Measurements from ENCODE around the gene IMPA2.

DNA sequence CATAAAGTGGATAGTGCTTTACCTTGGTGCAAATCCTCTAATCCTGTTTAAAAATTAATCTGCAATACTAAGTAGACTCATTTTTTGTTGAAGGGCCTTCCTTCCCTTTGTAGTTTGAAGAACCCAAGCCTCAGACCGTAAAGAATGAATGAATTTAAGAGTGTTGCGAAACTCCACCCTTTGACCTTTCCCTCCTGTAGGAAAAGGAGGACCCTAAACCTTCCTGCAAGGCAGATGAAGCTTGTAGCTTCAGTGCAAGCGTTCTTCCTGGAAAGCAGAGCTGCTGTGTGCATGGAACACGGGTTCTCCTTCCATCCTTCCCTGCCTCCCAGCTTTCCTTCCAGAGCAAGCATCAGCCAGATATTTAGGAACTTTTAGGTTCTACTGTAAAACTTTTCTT is 1.7 kb downstream of the IMPA2 start:
- no peak for TF ChIP-seq ZEB2 (tag by site-specific recombination; IDR thresholded peaks at IDR 0.05)
- TF ChIP-seq, protein P1, sequence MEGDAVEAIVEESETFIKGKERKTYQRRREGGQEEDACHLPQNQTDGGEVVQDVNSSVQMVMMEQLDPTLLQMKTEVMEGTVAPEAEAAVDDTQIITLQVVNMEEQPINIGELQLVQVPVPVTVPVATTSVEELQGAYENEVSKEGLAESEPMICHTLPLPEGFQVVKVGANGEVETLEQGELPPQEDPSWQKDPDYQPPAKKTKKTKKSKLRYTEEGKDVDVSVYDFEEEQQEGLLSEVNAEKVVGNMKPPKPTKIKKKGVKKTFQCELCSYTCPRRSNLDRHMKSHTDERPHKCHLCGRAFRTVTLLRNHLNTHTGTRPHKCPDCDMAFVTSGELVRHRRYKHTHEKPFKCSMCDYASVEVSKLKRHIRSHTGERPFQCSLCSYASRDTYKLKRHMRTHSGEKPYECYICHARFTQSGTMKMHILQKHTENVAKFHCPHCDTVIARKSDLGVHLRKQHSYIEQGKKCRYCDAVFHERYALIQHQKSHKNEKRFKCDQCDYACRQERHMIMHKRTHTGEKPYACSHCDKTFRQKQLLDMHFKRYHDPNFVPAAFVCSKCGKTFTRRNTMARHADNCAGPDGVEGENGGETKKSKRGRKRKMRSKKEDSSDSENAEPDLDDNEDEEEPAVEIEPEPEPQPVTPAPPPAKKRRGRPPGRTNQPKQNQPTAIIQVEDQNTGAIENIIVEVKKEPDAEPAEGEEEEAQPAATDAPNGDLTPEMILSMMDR (tag by site-specific recombination; IDR thresholded peaks at IDR 0.05), result no peak
- TF ChIP-seq, protein P2, sequence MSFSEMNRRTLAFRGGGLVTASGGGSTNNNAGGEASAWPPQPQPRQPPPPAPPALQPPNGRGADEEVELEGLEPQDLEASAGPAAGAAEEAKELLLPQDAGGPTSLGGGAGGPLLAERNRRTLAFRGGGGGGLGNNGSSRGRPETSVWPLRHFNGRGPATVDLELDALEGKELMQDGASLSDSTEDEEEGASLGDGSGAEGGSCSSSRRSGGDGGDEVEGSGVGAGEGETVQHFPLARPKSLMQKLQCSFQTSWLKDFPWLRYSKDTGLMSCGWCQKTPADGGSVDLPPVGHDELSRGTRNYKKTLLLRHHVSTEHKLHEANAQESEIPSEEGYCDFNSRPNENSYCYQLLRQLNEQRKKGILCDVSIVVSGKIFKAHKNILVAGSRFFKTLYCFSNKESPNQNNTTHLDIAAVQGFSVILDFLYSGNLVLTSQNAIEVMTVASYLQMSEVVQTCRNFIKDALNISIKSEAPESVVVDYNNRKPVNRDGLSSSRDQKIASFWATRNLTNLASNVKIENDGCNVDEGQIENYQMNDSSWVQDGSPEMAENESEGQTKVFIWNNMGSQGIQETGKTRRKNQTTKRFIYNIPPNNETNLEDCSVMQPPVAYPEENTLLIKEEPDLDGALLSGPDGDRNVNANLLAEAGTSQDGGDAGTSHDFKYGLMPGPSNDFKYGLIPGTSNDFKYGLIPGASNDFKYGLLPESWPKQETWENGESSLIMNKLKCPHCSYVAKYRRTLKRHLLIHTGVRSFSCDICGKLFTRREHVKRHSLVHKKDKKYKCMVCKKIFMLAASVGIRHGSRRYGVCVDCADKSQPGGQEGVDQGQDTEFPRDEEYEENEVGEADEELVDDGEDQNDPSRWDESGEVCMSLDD (tag by site-specific recombination; IDR thresholded peaks at IDR 0.05), result no peak
- no peak for TF ChIP-seq ZNF146 (tag by site-specific recombination; IDR thresholded peaks at IDR 0.05)
- TF ChIP-seq ZNF302 (tag by site-specific recombination; IDR thresholded peaks at IDR 0.05; ENCODE audit: low read depth), result no peak
- no peak for TF ChIP-seq ZNF391 (tag by site-specific recombination; IDR thresholded peaks at IDR 0.05; ENCODE audit: borderline replicate concordance, low read depth)
- TF ChIP-seq, protein P3, sequence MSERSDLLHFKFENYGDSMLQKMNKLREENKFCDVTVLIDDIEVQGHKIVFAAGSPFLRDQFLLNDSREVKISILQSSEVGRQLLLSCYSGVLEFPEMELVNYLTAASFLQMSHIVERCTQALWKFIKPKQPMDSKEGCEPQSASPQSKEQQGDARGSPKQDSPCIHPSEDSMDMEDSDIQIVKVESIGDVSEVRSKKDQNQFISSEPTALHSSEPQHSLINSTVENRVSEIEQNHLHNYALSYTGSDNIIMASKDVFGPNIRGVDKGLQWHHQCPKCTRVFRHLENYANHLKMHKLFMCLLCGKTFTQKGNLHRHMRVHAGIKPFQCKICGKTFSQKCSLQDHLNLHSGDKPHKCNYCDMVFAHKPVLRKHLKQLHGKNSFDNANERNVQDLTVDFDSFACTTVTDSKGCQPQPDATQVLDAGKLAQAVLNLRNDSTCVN (tag by site-specific recombination; optimal IDR thresholded peaks at IDR 0.05), result no peak
- TF ChIP-seq ZNF701 (tag by site-specific recombination; IDR thresholded peaks at IDR 0.05), result no peak
- TF ChIP-seq, protein P4, sequence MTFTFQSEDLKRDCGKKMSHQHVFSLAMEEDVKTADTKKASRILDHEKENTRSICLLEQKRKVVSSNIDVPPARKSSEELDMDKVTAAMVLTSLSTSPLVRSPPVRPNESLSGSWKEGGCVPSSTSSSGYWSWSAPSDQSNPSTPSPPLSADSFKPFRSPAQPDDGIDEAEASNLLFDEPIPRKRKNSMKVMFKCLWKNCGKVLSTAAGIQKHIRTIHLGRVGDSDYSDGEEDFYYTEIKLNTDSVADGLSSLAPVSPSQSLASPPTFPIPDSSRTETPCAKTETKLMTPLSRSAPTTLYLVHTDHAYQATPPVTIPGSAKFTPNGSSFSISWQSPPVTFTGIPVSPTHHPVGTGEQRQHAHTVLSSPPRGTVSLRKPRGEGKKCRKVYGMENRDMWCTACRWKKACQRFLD (tag by site-specific recombination; IDR thresholded peaks at IDR 0.05), result no peak
- no peak for TF ChIP-seq SETDB1 (IDR thresholded peaks at IDR 0.05; ENCODE audit: insufficient read length, low read length)
- TF ChIP-seq, protein P5, sequence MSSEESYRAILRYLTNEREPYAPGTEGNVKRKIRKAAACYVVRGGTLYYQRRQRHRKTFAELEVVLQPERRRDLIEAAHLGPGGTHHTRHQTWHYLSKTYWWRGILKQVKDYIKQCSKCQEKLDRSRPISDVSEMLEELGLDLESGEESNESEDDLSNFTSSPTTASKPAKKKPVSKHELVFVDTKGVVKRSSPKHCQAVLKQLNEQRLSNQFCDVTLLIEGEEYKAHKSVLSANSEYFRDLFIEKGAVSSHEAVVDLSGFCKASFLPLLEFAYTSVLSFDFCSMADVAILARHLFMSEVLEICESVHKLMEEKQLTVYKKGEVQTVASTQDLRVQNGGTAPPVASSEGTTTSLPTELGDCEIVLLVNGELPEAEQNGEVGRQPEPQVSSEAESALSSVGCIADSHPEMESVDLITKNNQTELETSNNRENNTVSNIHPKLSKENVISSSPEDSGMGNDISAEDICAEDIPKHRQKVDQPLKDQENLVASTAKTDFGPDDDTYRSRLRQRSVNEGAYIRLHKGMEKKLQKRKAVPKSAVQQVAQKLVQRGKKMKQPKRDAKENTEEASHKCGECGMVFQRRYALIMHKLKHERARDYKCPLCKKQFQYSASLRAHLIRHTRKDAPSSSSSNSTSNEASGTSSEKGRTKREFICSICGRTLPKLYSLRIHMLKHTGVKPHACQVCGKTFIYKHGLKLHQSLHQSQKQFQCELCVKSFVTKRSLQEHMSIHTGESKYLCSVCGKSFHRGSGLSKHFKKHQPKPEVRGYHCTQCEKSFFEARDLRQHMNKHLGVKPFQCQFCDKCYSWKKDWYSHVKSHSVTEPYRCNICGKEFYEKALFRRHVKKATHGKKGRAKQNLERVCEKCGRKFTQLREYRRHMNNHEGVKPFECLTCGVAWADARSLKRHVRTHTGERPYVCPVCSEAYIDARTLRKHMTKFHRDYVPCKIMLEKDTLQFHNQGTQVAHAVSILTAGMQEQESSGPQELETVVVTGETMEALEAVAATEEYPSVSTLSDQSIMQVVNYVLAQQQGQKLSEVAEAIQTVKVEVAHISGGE (tag by site-specific recombination; conservative IDR thresholded peaks at IDR 0.05; ENCODE audit: low read depth), result no peak

All from HEK293 (cell line).